WTC11 (cell line): ENCODE measurements around the gene AKAP11.

ENCODE experiments used
- CREB1 ChIP-seq: sonication (generic); formaldehyde crosslinking; IDR thresholded peaks from 2 replicates; pipeline ENCODE4 v1.8.0; 2023; ENCODE audit warnings: mild to moderate bottlenecking, missing genetic modification reagents
- MXD4 ChIP-seq: fragments of 250-450 bp; sonication (Bioruptor Pico); IDR thresholded peaks from 2 replicates; pipeline ENCODE4 v1.8.0; 2021; ENCODE audit warnings: mild to moderate bottlenecking, moderate library complexity, borderline replicate concordance
- NFYB ChIP-seq: sonication (generic); formaldehyde crosslinking; conservative IDR thresholded peaks from 2 replicates; pipeline ENCODE4 v1.8.0; 2022; ENCODE audit warnings: low read depth, missing genetic modification reagents
- NR3C1 ChIP-seq: sonication (generic); formaldehyde crosslinking; conservative IDR thresholded peaks from 2 replicates; pipeline ENCODE4 v1.8.1; 2023; ENCODE audit warnings: low read depth, mild to moderate bottlenecking, missing genetic modification reagents
- TEAD1 ChIP-seq: sonication (generic); formaldehyde crosslinking; IDR thresholded peaks from 2 replicates; pipeline ENCODE4 v1.8.0; 2022; ENCODE audit warnings: mild to moderate bottlenecking, missing genetic modification reagents
- TF ChIP-seq, protein P1 (sequence below): fragments of 200-600 bp; IDR thresholded peaks from 2 replicates; pipeline ENCODE4 v1.8.0; 2022; ENCODE audit warnings: antibody characterized with exemption
- TF ChIP-seq, protein P2 (sequence below): sonication (generic); formaldehyde crosslinking; IDR thresholded peaks from 2 replicates; pipeline ENCODE4 v1.8.0; 2022; ENCODE audit warnings: missing genetic modification reagents
- TF ChIP-seq, protein P3 (sequence below): sonication (generic); formaldehyde crosslinking; IDR thresholded peaks from 2 replicates; pipeline ENCODE4 v1.8.1; 2023; ENCODE audit warnings: mild to moderate bottlenecking, missing genetic modification reagents, moderate library complexity

DNA sequence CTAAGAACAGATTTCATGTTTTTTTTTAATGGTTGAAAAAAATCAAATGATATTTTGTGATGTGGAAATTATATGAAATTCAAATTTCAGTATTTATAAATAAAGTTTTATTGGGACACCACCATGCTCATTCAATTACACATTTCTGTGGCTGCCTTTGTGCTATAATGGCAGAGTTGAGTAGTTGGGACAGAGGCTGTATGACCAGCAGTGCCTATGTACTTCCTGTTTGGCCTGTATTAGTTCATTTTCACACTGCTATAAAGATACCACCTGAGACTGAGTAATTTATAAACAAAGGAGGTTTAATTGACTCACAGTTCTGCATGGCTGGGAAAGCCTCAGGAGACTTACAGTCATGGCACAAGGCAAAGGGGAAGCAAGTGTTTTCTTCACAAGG is 33.6 kb downstream of the AKAP11 start:
- TF ChIP-seq, protein P1, sequence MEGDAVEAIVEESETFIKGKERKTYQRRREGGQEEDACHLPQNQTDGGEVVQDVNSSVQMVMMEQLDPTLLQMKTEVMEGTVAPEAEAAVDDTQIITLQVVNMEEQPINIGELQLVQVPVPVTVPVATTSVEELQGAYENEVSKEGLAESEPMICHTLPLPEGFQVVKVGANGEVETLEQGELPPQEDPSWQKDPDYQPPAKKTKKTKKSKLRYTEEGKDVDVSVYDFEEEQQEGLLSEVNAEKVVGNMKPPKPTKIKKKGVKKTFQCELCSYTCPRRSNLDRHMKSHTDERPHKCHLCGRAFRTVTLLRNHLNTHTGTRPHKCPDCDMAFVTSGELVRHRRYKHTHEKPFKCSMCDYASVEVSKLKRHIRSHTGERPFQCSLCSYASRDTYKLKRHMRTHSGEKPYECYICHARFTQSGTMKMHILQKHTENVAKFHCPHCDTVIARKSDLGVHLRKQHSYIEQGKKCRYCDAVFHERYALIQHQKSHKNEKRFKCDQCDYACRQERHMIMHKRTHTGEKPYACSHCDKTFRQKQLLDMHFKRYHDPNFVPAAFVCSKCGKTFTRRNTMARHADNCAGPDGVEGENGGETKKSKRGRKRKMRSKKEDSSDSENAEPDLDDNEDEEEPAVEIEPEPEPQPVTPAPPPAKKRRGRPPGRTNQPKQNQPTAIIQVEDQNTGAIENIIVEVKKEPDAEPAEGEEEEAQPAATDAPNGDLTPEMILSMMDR: no peak
- no peak for TF ChIP-seq NFYB (CRISPR knock-in tag)
- TF ChIP-seq NR3C1 (CRISPR knock-in tag): no peak
- TF ChIP-seq MXD4 (CRISPR knock-in tag): no peak
- TF ChIP-seq, protein P2, sequence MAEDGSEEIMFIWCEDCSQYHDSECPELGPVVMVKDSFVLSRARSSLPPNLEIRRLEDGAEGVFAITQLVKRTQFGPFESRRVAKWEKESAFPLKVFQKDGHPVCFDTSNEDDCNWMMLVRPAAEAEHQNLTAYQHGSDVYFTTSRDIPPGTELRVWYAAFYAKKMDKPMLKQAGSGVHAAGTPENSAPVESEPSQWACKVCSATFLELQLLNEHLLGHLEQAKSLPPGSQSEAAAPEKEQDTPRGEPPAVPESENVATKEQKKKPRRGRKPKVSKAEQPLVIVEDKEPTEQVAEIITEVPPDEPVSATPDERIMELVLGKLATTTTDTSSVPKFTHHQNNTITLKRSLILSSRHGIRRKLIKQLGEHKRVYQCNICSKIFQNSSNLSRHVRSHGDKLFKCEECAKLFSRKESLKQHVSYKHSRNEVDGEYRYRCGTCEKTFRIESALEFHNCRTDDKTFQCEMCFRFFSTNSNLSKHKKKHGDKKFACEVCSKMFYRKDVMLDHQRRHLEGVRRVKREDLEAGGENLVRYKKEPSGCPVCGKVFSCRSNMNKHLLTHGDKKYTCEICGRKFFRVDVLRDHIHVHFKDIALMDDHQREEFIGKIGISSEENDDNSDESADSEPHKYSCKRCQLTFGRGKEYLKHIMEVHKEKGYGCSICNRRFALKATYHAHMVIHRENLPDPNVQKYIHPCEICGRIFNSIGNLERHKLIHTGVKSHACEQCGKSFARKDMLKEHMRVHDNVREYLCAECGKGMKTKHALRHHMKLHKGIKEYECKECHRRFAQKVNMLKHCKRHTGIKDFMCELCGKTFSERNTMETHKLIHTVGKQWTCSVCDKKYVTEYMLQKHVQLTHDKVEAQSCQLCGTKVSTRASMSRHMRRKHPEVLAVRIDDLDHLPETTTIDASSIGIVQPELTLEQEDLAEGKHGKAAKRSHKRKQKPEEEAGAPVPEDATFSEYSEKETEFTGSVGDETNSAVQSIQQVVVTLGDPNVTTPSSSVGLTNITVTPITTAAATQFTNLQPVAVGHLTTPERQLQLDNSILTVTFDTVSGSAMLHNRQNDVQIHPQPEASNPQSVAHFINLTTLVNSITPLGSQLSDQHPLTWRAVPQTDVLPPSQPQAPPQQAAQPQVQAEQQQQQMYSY (CRISPR knock-in tag): no peak
- TF ChIP-seq, protein P3, sequence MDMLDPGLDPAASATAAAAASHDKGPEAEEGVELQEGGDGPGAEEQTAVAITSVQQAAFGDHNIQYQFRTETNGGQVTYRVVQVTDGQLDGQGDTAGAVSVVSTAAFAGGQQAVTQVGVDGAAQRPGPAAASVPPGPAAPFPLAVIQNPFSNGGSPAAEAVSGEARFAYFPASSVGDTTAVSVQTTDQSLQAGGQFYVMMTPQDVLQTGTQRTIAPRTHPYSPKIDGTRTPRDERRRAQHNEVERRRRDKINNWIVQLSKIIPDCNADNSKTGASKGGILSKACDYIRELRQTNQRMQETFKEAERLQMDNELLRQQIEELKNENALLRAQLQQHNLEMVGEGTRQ (CRISPR knock-in tag): no peak
- TF ChIP-seq TEAD1 (CRISPR knock-in tag): no peak
- TF ChIP-seq CREB1 (CRISPR knock-in tag): no peak
